Measurements from ENCODE around the gene HNRNPF.

Gene HNRNPF

GRCh38 chr10:43355749-43356371 is 53.1 kb downstream of the HNRNPF start:
- Histone ChIP-seq H3F3A (ENCODE audit: insufficient read depth) (no peaks in the 10 kb centered on the region), H3K4me3 (ENCODE audit: insufficient read depth, low read length, poor library complexity, severe bottlenecking) (no peak overlapping the region), H3K79me2 (ENCODE audit: insufficient read depth, low read length) (no peaks in the 10 kb centered on the region), H3K9me2 (replicated peaks; ENCODE audit: insufficient read depth, low read length) (no peaks in the 10 kb centered on the region), H3K27me3 (ENCODE audit: low read length) (no peaks in the 10 kb centered on the region), H2AFZ (ENCODE audit: low read depth, low read length, severe bottlenecking) (no peak overlapping the region), H3K36me3 (ENCODE audit: low read length) (no peaks in the 10 kb centered on the region), H4K20me1 (ENCODE audit: low read depth, low read length) (no peaks in the 10 kb centered on the region), H3K4me2 (ENCODE audit: low read depth, low read length, poor library complexity, severe bottlenecking) (no peak overlapping the region), H3K27ac (ENCODE audit: low read depth, low read length) (no peak overlapping the region), H3K9me3 (ENCODE audit: insufficient read depth, low read length) (no peaks in the 10 kb centered on the region), H3K9ac (ENCODE audit: low read length) (no peak overlapping the region)
- TF ChIP-seq EZH2phosphoT487 (conservative IDR thresholded peaks at IDR 0.05; ENCODE audit: low read length) = no peak

- H3K36me3 ChIP-seq (ENCODE audit: low read length) = no peaks in the 10 kb centered on the region
- no peaks in the 10 kb centered on the region for H4K20me1 ChIP-seq (ENCODE audit: low read depth, low read length)
- no peaks in the 10 kb centered on the region for H3F3A ChIP-seq (ENCODE audit: insufficient read depth)
- no peaks in the 10 kb centered on the region for H3K27me3 ChIP-seq (ENCODE audit: low read length)
- no peak overlapping the region for H3K4me2 ChIP-seq (ENCODE audit: low read depth, low read length, poor library complexity, severe bottlenecking)
- H3K9me2 ChIP-seq (replicated peaks; ENCODE audit: insufficient read depth, low read length) = no peaks in the 10 kb centered on the region
- no peak overlapping the region for H3K4me3 ChIP-seq (ENCODE audit: insufficient read depth, low read length, poor library complexity, severe bottlenecking)
- no peak overlapping the region for H3K27ac ChIP-seq (ENCODE audit: low read depth, low read length)
- TF ChIP-seq EZH2phosphoT487 (conservative IDR thresholded peaks at IDR 0.05; ENCODE audit: low read length) (no peak), CTCF (IDR thresholded peaks at IDR 0.05; ENCODE audit: insufficient read depth, low read length, poor library complexity, severe bottlenecking) (no peak)
- H3K79me2 ChIP-seq (ENCODE audit: insufficient read depth, low read length) = no peaks in the 10 kb centered on the region
- no peaks in the 10 kb centered on the region for H3K9me3 ChIP-seq (ENCODE audit: insufficient read depth, low read length)
- no peak overlapping the region for H3K9ac ChIP-seq (ENCODE audit: low read length)
- H2AFZ ChIP-seq (ENCODE audit: low read depth, low read length, severe bottlenecking) = no peak overlapping the region
Measured at GRCh38 chr10:43354879-43355380, 54.1 kb downstream of the HNRNPF start.

- Histone ChIP-seq H4K20me1 (ENCODE audit: low read depth, low read length) (no peaks in the 10 kb centered on the region), H3K36me3 (ENCODE audit: low read length) (no peaks in the 10 kb centered on the region), H2AFZ (ENCODE audit: low read depth, low read length, severe bottlenecking) (no peak overlapping the region), H3K9me3 (ENCODE audit: insufficient read depth, low read length) (no peaks in the 10 kb centered on the region), H3F3A (ENCODE audit: insufficient read depth) (no peaks in the 10 kb centered on the region), H3K4me2 (ENCODE audit: low read depth, low read length, poor library complexity, severe bottlenecking) (no peak overlapping the region), H3K27me3 (ENCODE audit: low read length) (no peaks in the 10 kb centered on the region), H3K27ac (ENCODE audit: low read depth, low read length) (no peak overlapping the region), H3K4me3 (ENCODE audit: insufficient read depth, low read length, poor library complexity, severe bottlenecking) (no peak overlapping the region), H3K9ac (ENCODE audit: low read length) (no peak overlapping the region), H3K79me2 (ENCODE audit: insufficient read depth, low read length) (no peaks in the 10 kb centered on the region), H3K9me2 (replicated peaks; ENCODE audit: insufficient read depth, low read length) (no peaks in the 10 kb centered on the region)
- no peak for TF ChIP-seq CTCF (IDR thresholded peaks at IDR 0.05; ENCODE audit: insufficient read depth, low read length, poor library complexity, severe bottlenecking)
- no peak for TF ChIP-seq EZH2phosphoT487 (conservative IDR thresholded peaks at IDR 0.05; ENCODE audit: low read length)
Measured at GRCh38 chr10:43354330-43354635, 54.7 kb downstream of the HNRNPF start.

- Histone ChIP-seq H3K4me3 (ENCODE audit: insufficient read depth, low read length, poor library complexity, severe bottlenecking) (no peak overlapping the region), H3K9ac (ENCODE audit: low read length) (no peak overlapping the region), H3K27ac (ENCODE audit: low read depth, low read length) (no peak overlapping the region), H2AFZ (ENCODE audit: low read depth, low read length, severe bottlenecking) (no peak overlapping the region), H3K36me3 (ENCODE audit: low read length) (no peaks in the 10 kb centered on the region), H3K9me3 (ENCODE audit: insufficient read depth, low read length) (no peaks in the 10 kb centered on the region), H4K20me1 (ENCODE audit: low read depth, low read length) (no peaks in the 10 kb centered on the region), H3K4me2 (ENCODE audit: low read depth, low read length, poor library complexity, severe bottlenecking) (no peak overlapping the region), H3K27me3 (ENCODE audit: low read length) (no peaks in the 10 kb centered on the region), H3K9me2 (replicated peaks; ENCODE audit: insufficient read depth, low read length) (no peaks in the 10 kb centered on the region), H3K79me2 (ENCODE audit: insufficient read depth, low read length) (no peaks in the 10 kb centered on the region), H3F3A (ENCODE audit: insufficient read depth) (no peaks in the 10 kb centered on the region)
- no peak for TF ChIP-seq EZH2phosphoT487 (conservative IDR thresholded peaks at IDR 0.05; ENCODE audit: low read length)
- no peak for TF ChIP-seq CTCF (IDR thresholded peaks at IDR 0.05; ENCODE audit: insufficient read depth, low read length, poor library complexity, severe bottlenecking)
Measured at GRCh38 chr10:43353495-43354329, 55.3 kb downstream of the HNRNPF start.
